ENCODE results near the gene SLC37A1. TPM values are rescaled to one million over a fixed set of nuclear protein-coding genes. Genes with fewer than 3 reads are reported as not detected.

SLC37A1 gene
- total RNA-seq, 1 experiment from 2014 or later = 11.2 TPM

- BruUV-seq (replicated peaks) = no TSS peak
- H3K4me1 ChIP-seq (ENCODE audit: insufficient read depth, low read length, poor library complexity, severe bottlenecking) = no peaks in the 10 kb centered on the region
- POLR2A ChIA-PET (ENCODE audit: low non-redundant PET) = no interaction called here
- H3K27me3 ChIP-seq (replicated peaks; ENCODE audit: insufficient read depth, low read depth, low read length, poor library complexity) = no peaks in the 10 kb centered on the region
- intact Hi-C loops (cut with micrococcal nuclease; ENCODE audit: unreplicated experiment) = no loop called here
- CTCF ChIA-PET = no interaction called here
- DNase-seq (ENCODE audit: low spot score) = no peak
- H3K9me3 ChIP-seq (ENCODE audit: low read depth, low read length, poor library complexity, severe bottlenecking) = no peaks in the 10 kb centered on the region
- no peak overlapping the region for H3K27ac ChIP-seq (ENCODE audit: low read depth, low read length, poor library complexity, severe bottlenecking)
- no peaks in the 10 kb centered on the region for H3K36me3 ChIP-seq (ENCODE audit: insufficient read depth, low read length, poor library complexity, severe bottlenecking)
- TF ChIP-seq EZH2 (IDR thresholded peaks at IDR 0.05; ENCODE audit: borderline replicate concordance, low read depth, low read length, poor library complexity, severe bottlenecking) (no peak), CTCF (conservative IDR thresholded peaks at IDR 0.05; ENCODE audit: low read depth, low read length) (no peak)
- no peak overlapping the region for H3K4me3 ChIP-seq (ENCODE audit: low read depth, low read length, poor library complexity, severe bottlenecking)
These were observed 27.6 kb upstream of the SLC37A1 start for GRCh38 chr21:42486072-42486471.

GRCh38 chr21:42486531-42486930 lies 27.1 kb upstream of the SLC37A1 start:
- POLR2A ChIA-PET (ENCODE audit: low non-redundant PET) = no interaction called here

GRCh38 chr21:42489006-42489563 lies 24.6 kb upstream of the SLC37A1 start:
- DNase-seq (ENCODE audit: low spot score) = no peak
- no peaks in the 10 kb centered on the region for H3K36me3 ChIP-seq (ENCODE audit: insufficient read depth, low read length, poor library complexity, severe bottlenecking)
- intact Hi-C loops (cut with micrococcal nuclease; ENCODE audit: unreplicated experiment) = no loop called here
- TF ChIP-seq CTCF (conservative IDR thresholded peaks at IDR 0.05; ENCODE audit: low read depth, low read length) = no peak
- TF ChIP-seq EZH2 (IDR thresholded peaks at IDR 0.05; ENCODE audit: borderline replicate concordance, low read depth, low read length, poor library complexity, severe bottlenecking) = no peak
- no peak overlapping the region for H3K27ac ChIP-seq (ENCODE audit: low read depth, low read length, poor library complexity, severe bottlenecking)
- POLR2A ChIA-PET (ENCODE audit: low non-redundant PET) = no interaction called here
- H3K4me3 ChIP-seq (ENCODE audit: low read depth, low read length, poor library complexity, severe bottlenecking) = no peak overlapping the region
- no peaks in the 10 kb centered on the region for H3K4me1 ChIP-seq (ENCODE audit: insufficient read depth, low read length, poor library complexity, severe bottlenecking)
- no TSS peak for BruUV-seq (replicated peaks)
- H3K27me3 ChIP-seq (replicated peaks; ENCODE audit: insufficient read depth, low read depth, low read length, poor library complexity) = no peaks in the 10 kb centered on the region
- CTCF ChIA-PET = no interaction called here
- H3K9me3 ChIP-seq (ENCODE audit: low read depth, low read length, poor library complexity, severe bottlenecking) = no peaks in the 10 kb centered on the region

More at GRCh38 chr21:42486531-42486930, 27.1 kb upstream of the SLC37A1 start:
- H3K4me3 ChIP-seq (ENCODE audit: low read depth, low read length, poor library complexity, severe bottlenecking) = no peak overlapping the region
- no peak for TF ChIP-seq CTCF (conservative IDR thresholded peaks at IDR 0.05; ENCODE audit: low read depth, low read length)
- intact Hi-C loops (cut with micrococcal nuclease; ENCODE audit: unreplicated experiment) = no loop called here
- H3K36me3 ChIP-seq (ENCODE audit: insufficient read depth, low read length, poor library complexity, severe bottlenecking) = no peaks in the 10 kb centered on the region
- DNase-seq (ENCODE audit: low spot score) = no peak
- H3K27me3 ChIP-seq (replicated peaks; ENCODE audit: insufficient read depth, low read depth, low read length, poor library complexity) = no peaks in the 10 kb centered on the region
- H3K9me3 ChIP-seq (ENCODE audit: low read depth, low read length, poor library complexity, severe bottlenecking) = no peaks in the 10 kb centered on the region
- BruUV-seq (replicated peaks) = no TSS peak
- no peaks in the 10 kb centered on the region for H3K4me1 ChIP-seq (ENCODE audit: insufficient read depth, low read length, poor library complexity, severe bottlenecking)
- CTCF ChIA-PET = no interaction called here
- H3K27ac ChIP-seq (ENCODE audit: low read depth, low read length, poor library complexity, severe bottlenecking) = no peak overlapping the region

Data from A673 (cell line).